ENCODE data around the gene RRM2. TPM values are rescaled to one million over a fixed set of nuclear protein-coding genes. Genes with fewer than 3 reads are reported as not detected.

Gene RRM2
- total RNA-seq, 1 experiment from 2014 or later = 163 TPM

DNA sequence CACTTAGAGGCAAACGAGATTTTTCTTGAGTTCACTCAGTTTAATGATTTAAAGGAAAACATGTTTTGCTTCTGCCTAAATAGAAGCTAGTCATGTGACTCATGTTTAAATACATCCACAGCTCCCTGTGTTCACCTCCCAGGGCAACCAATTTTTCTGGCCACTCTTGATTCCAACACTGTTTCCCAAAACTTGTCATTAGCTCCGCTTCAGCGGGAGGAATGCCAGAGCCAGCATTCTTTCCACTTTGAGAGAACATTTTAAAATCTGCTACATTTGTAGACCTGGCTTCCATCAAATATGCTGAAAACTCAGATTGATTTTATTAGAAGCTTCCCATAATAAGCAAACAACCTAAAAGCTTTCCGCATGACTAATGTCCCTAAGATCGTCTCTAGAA is 39.5 kb upstream of the RRM2 start:
- no peaks in the 10 kb centered on the region; the same call in 1 of the 2 replicates for H3K4me1 ChIP-seq (ENCODE audit: insufficient read depth, low read length)
- no peak overlapping the region for H4K8ac ChIP-seq (replicated peaks; ENCODE audit: insufficient read length, low read depth, low read length)
- H3K27me3 ChIP-seq (ENCODE audit: insufficient read depth, low read length) = peaks cover 9% of the 10 kb centered on the region; the same call in 1 of the 2 replicates
- no peak overlapping the region for H2BK5ac ChIP-seq (ENCODE audit: insufficient read length, low read length)
- H3K4me2 ChIP-seq (ENCODE audit: insufficient read depth, insufficient read length, low read length) = no peak overlapping the region
- DNase-seq = no peak
- no peaks in the 10 kb centered on the region for H3K79me1 ChIP-seq (ENCODE audit: insufficient read depth, low read depth, low read length, poor library complexity, severe bottlenecking)
- no peak overlapping the region for H2AFZ ChIP-seq (ENCODE audit: low read length)
- no peak overlapping the region for H3K56ac ChIP-seq (ENCODE audit: insufficient read length, low read depth, low read length)
- no peak overlapping the region for H2AK5ac ChIP-seq (ENCODE audit: insufficient read length, low read length)
- no peak overlapping the region for H2BK20ac ChIP-seq (ENCODE audit: low read depth, low read length, poor library complexity, severe bottlenecking)
- Mint-ChIP-seq H3K27me3 (ENCODE audit: low read depth) (peaks cover 69% of the 10 kb centered on the region), H3K36me3 (ENCODE audit: insufficient read depth in 1 of 3, low read depth in 3 of 3) (no peaks in the 10 kb centered on the region; a peak in 1 of 7 replicates), H3K4me1 (peaks cover 7 to 20% of the 10 kb centered on the region in 2 experiments), H3K27ac (no peak overlapping the region), H3K9me3 (no peaks in the 10 kb centered on the region), H3K4me3 (no peak overlapping the region)
- H4K20me1 ChIP-seq (ENCODE audit: control insufficient read depth, insufficient read depth, insufficient read length) = no peaks in the 10 kb centered on the region
- H3K79me2 ChIP-seq (ENCODE audit: insufficient read depth, low read length) = no peaks in the 10 kb centered on the region
- no peak overlapping the region for H4K5ac ChIP-seq (ENCODE audit: insufficient read length, low read depth, low read length)
- H3K9ac ChIP-seq (ENCODE audit: extremely low read depth, insufficient read length, low read length) = no peak overlapping the region
- no peak overlapping the region for H3K14ac ChIP-seq (ENCODE audit: insufficient read depth, low read length)
- H3K9me3 ChIP-seq (ENCODE audit: control insufficient read depth, low read depth, low read length) = no peaks in the 10 kb centered on the region
- WGBS (ENCODE audit: extremely low coverage, insufficient read length, low lambda C conversion rate) = no CpG with 5 or more reads among the region's 5 CpGs
- H3K23ac ChIP-seq (ENCODE audit: insufficient read length, low read depth, low read length) = no peak overlapping the region
- no peak overlapping the region for H3T11ph ChIP-seq (ENCODE audit: low read length)
- H2BK120ac ChIP-seq (ENCODE audit: low read depth, low read length, poor library complexity, severe bottlenecking) = no peak overlapping the region
- H2BK12ac ChIP-seq (ENCODE audit: insufficient read length, low read depth, low read length) = no peak overlapping the region
- H3K27ac ChIP-seq (ENCODE audit: insufficient read length, low read depth, low read length) = no peak overlapping the region
- no peak overlapping the region for H2BK15ac ChIP-seq (ENCODE audit: low read depth, low read length)
- no peak for TF ChIP-seq CTCF (conservative IDR thresholded peaks at IDR 0.05)
- H3K18ac ChIP-seq (ENCODE audit: insufficient read length, low read depth, low read length) = no peak overlapping the region
- no peak overlapping the region for H3K4ac ChIP-seq (ENCODE audit: low read depth, low read length)
- H4K91ac ChIP-seq (ENCODE audit: insufficient read length, low read depth, low read length) = no peak overlapping the region
- peaks cover 8% of the 10 kb centered on the region for H3K23me2 ChIP-seq (ENCODE audit: insufficient read length, low read depth, low read length, poor library complexity, severe bottlenecking)
